ENCODE data around the gene RBM47.

RBM47 gene

GRCh38 chr4:40375095-40375494, 254.6 kb downstream of the RBM47 start:
- no peak for TF ChIP-seq EZH2phosphoT487 (IDR thresholded peaks at IDR 0.05; ENCODE audit: borderline replicate concordance)
- TF ChIP-seq, protein P1, sequence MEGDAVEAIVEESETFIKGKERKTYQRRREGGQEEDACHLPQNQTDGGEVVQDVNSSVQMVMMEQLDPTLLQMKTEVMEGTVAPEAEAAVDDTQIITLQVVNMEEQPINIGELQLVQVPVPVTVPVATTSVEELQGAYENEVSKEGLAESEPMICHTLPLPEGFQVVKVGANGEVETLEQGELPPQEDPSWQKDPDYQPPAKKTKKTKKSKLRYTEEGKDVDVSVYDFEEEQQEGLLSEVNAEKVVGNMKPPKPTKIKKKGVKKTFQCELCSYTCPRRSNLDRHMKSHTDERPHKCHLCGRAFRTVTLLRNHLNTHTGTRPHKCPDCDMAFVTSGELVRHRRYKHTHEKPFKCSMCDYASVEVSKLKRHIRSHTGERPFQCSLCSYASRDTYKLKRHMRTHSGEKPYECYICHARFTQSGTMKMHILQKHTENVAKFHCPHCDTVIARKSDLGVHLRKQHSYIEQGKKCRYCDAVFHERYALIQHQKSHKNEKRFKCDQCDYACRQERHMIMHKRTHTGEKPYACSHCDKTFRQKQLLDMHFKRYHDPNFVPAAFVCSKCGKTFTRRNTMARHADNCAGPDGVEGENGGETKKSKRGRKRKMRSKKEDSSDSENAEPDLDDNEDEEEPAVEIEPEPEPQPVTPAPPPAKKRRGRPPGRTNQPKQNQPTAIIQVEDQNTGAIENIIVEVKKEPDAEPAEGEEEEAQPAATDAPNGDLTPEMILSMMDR (conservative IDR thresholded peaks at IDR 0.05; ENCODE audit: low read length): no peak
- Histone ChIP-seq H2AFZ (ENCODE audit: low read length) (no peak overlapping the region), H3K9me3 (ENCODE audit: insufficient read depth, low read depth, low read length) (no peaks in the 10 kb centered on the region), H3K4me3 (ENCODE audit: low read length, poor library complexity, severe bottlenecking) (no peak overlapping the region), H3K9ac (ENCODE audit: low read depth, low read length, poor library complexity, severe bottlenecking) (no peak overlapping the region), H3K4me1 (ENCODE audit: insufficient read depth, low read length, poor library complexity, severe bottlenecking) (no peaks in the 10 kb centered on the region), H3K9me2 (replicated peaks; ENCODE audit: low read depth, low read length) (no peaks in the 10 kb centered on the region), H3K79me2 (ENCODE audit: insufficient read depth, low read length) (no peaks in the 10 kb centered on the region), H3F3A (ENCODE audit: low read depth) (no peaks in the 10 kb centered on the region), H3K4me2 (ENCODE audit: low read depth, low read length, poor library complexity, severe bottlenecking) (no peak overlapping the region), H3K27me3 (ENCODE audit: insufficient read depth, low read length, poor library complexity, severe bottlenecking) (no peaks in the 10 kb centered on the region), H4K20me1 (ENCODE audit: insufficient read depth, low read length, poor library complexity, severe bottlenecking) (no peaks in the 10 kb centered on the region), H3K36me3 (ENCODE audit: insufficient read depth, low read length) (no peaks in the 10 kb centered on the region)

DNA sequence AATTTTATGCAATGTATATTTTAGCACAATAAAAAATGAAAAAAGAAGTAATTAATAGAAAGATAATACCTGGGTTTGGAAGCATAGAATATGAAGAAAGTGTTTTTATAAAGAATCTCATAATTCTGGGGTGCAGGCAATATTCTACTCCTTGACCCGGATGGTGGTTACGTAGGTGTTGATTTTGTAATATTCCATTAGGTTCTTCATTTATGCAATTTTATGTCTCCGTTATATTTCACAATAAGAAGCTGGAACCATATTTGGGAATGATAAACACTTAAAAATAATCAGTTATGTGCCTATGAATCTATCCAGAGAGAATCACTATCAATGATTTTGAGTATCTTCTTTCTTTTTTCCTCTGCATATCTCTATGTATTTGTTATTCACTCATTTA, 256.0 kb downstream of the RBM47 start:
- no peak overlapping the region for H3K9ac ChIP-seq (ENCODE audit: low read depth, low read length, poor library complexity, severe bottlenecking)
- H3F3A ChIP-seq (ENCODE audit: low read depth): no peaks in the 10 kb centered on the region
- no peaks in the 10 kb centered on the region for H4K20me1 ChIP-seq (ENCODE audit: insufficient read depth, low read length, poor library complexity, severe bottlenecking)
- no peak overlapping the region for H2AFZ ChIP-seq (ENCODE audit: low read length)
- no peaks in the 10 kb centered on the region for H3K79me2 ChIP-seq (ENCODE audit: insufficient read depth, low read length)
- H3K4me3 ChIP-seq (ENCODE audit: low read length, poor library complexity, severe bottlenecking): no peak overlapping the region
- TF ChIP-seq EZH2phosphoT487 (IDR thresholded peaks at IDR 0.05; ENCODE audit: borderline replicate concordance): no peak
- TF ChIP-seq, protein P1 (conservative IDR thresholded peaks at IDR 0.05; ENCODE audit: low read length): no peak
- H3K27me3 ChIP-seq (ENCODE audit: insufficient read depth, low read length, poor library complexity, severe bottlenecking): no peaks in the 10 kb centered on the region
- no peaks in the 10 kb centered on the region for H3K9me2 ChIP-seq (replicated peaks; ENCODE audit: low read depth, low read length)
- no peaks in the 10 kb centered on the region for H3K4me1 ChIP-seq (ENCODE audit: insufficient read depth, low read length, poor library complexity, severe bottlenecking)
- H3K4me2 ChIP-seq (ENCODE audit: low read depth, low read length, poor library complexity, severe bottlenecking): no peak overlapping the region
- no peaks in the 10 kb centered on the region for H3K9me3 ChIP-seq (ENCODE audit: insufficient read depth, low read depth, low read length)
- no peaks in the 10 kb centered on the region for H3K36me3 ChIP-seq (ENCODE audit: insufficient read depth, low read length)

Measured in Loucy (cell line).